Astrocyte of the cerebellum (primary cell): ENCODE measurements around the gene PLPPR2.

Experiments used
- DNase-seq: peaks from one replicate; pipeline ENCODE4 v3.0.0-alpha.2; 2011; ENCODE audit warnings: low read depth
- H3K4me3 ChIP-seq: 2 replicates; pipeline ENCODE4 v1.5.1; 2011; ENCODE audit warnings: mild to moderate bottlenecking, low read depth, low read length, moderate library complexity
- in situ Hi-C: cut with HindIII; loops from 2 replicates; pipeline ENCODE4 v1.10.0; 2017; ENCODE audit warnings: low sequenced_read_pairs
- TF ChIP-seq, protein P1 (sequence below): IDR thresholded peaks from 2 replicates; pipeline ENCODE4 v1.5.1; 2012; ENCODE audit warnings: low read length, low read depth, moderate library complexity, mild to moderate bottlenecking; ENCODE audit errors: missing control alignments

Gene PLPPR2

DNA sequence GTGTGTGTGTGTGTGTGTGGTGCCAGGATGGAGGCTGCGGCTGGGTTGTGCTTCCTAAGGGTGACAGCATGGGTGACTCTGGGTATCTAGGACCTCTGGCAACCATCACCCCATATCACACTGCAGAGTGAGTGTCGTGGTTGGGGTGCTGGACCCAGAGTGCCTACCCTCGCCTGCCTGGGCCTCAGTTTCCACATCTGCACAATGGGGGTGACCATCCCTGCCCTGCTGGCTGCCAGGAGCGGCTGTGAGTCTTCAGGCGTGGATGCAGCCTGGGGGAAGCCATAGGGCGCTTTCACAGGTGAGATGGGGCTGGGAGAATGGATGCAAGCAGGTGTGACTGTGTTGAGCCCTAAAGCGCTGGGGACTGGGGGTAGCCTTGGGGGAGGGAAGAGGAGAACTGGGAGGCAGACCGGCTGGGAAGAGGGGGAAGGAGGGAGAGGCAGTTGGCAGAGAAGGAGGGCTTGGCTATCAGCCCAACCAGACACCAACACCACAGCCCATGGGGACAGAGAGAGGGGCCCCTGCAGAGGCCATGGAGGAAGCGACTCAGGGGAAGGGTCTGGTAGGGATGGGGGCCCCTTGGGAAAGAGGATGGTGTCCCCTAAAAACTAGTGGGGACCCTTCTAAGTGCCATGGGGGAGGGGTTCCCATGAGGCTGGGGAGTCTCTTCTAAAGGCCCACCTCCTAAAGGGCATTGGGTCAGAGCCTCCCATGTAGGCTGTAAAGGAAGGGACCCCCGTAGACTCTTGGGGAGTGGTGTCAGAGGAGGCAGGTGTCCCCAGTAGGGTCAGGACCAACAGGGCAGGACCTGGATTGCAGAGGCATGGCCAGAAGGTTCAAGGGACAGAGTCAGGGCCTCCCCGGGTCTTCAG is 1.7 kb downstream of the PLPPR2 start:
- no peak for DNase-seq
- no peak overlapping the region for H3K4me3 ChIP-seq
- TF ChIP-seq, protein P1, sequence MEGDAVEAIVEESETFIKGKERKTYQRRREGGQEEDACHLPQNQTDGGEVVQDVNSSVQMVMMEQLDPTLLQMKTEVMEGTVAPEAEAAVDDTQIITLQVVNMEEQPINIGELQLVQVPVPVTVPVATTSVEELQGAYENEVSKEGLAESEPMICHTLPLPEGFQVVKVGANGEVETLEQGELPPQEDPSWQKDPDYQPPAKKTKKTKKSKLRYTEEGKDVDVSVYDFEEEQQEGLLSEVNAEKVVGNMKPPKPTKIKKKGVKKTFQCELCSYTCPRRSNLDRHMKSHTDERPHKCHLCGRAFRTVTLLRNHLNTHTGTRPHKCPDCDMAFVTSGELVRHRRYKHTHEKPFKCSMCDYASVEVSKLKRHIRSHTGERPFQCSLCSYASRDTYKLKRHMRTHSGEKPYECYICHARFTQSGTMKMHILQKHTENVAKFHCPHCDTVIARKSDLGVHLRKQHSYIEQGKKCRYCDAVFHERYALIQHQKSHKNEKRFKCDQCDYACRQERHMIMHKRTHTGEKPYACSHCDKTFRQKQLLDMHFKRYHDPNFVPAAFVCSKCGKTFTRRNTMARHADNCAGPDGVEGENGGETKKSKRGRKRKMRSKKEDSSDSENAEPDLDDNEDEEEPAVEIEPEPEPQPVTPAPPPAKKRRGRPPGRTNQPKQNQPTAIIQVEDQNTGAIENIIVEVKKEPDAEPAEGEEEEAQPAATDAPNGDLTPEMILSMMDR: no peak
- in situ Hi-C loops: no loop called here

DNA sequence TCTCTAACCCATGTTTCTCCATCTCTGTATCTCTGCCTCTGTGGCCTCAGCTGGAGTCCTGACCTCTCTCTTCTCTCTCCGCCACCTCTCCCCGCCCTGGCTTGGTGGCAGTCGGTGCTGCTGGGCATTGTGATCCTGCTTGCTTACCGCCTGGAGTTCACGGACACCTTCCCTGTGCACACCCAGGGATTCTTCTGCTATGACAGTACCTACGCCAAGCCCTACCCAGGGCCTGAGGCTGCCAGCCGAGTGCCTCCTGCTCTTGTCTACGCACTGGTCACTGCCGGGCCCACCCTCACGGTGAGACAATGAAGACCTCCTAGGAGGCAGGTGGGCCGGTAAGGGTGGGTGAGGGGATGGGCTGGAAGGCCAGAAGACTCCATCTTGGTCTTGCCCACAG is 4.2 kb downstream of the PLPPR2 start:
- no peak overlapping the region for H3K4me3 ChIP-seq
- TF ChIP-seq, protein P1: no peak
- DNase-seq: no peak
- in situ Hi-C loops: no loop called here

DNA sequence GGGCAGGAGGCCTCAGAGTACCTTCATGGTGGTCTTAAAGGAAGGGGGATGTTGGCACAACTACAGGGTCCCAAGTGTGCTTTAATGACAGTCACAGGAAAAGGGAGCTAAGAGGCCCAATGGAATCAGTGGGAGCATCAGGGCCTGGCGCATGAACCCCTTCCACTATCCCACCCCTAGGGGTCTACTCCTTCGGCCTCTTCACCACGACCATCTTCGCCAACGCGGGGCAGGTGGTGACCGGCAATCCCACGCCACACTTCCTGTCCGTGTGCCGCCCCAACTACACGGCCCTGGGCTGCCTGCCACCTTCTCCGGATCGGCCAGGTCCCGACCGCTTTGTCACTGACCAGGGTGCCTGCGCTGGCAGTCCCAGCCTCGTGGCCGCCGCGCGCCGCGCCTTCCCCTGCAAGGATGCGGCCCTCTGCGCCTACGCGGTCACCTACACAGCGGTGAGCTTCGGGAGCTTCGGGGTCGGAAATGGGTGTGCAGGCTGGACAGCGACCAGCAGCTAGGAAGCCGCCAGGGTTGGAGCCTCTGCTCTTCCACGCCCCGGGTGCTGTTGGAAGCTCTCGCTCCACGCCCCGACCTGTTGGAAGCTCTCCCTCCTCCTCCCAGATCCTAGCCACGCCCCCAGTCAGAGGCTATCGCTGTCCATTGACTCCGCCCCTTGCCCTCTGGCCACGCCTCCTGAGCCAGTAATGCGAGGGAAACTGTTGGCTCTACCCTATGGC is 6.0 kb downstream of the PLPPR2 start:
- no peak overlapping the region for H3K4me3 ChIP-seq
- DNase-seq: no peak
- in situ Hi-C loops: no loop called here
- TF ChIP-seq, protein P1: no peak

DNA sequence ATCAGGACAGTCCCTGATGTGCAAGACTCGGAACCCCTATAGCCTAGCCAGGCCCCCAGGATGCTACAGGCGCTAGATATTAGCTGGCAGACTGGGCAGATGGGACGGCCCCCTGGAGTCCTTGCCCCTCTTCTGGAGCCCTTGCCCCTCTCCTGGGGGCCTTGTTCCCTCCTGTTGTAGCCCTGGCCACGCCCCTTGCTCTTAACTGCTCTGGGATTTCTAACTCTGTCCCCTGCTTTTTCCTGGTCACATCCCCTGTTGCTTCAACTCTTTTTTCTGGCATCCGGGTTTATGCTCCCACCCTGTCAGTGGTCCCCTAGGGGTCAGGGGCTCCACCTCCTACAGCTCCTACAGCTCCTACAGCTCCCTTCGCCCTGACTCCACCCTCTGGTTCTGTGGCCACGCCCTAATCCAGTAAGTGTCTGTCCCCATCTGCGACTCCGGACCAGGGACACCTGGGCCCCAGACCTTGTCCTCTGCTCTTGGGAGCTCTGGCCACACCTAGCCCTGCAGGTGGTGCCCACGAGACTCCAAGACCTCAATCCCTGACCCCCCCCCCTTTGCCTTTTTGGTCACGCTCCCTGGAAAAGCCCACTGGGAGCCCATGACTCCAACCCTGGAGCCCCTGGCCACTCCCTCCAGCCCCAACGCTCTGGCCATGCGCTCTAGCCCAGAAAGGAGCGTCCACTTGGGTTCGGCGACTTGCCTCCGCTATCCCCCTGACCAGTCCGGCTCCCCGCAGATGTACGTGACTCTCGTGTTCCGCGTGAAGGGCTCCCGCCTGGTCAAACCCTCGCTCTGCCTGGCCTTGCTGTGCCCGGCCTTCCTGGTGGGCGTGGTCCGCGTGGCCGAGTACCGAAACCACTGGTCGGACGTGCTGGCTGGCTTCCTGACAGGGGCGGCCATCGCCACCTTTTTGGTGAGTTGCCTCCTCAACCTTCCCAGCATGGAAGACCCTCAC is 6.8 kb downstream of the PLPPR2 start:
- TF ChIP-seq, protein P1: no peak
- H3K4me3 ChIP-seq: no peak overlapping the region
- DNase-seq: no peak
- in situ Hi-C loops: no loop called here

DNA sequence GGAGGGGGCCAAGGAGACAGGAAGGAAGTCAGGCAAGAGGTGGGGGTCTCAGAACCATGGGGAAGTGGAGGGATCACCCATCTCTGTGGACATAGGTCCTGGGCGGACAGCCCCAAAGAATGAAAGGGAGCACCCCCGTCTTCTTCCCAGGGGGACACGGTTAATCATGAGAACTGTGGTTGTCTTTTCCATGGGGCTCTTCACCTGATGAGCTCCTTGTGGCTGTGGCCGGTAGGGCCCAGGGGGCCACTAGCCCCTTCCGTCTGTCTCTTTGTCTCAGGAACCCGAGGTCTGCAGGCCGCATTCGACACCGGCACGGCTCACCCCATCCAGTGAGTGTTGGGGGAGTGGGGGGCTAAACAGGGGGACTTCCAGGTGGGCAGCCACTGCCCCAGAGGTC is 8.6 kb downstream of the PLPPR2 start:
- no peak for DNase-seq
- no peak overlapping the region for H3K4me3 ChIP-seq
- TF ChIP-seq, protein P1: no peak
- in situ Hi-C loops: no loop called here
